NCI-H1417 treated with DMSO at 0.1 percent for 48 hours (cell line): Measurements from ENCODE around the gene CLMP.
A peak's percentile ranks its signal among the peaks of the same experiment; 100 is the strongest.

Source experiments
- DNase-seq: peaks from one replicate; lab custom pipeline; 2025; lab: John Stamatoyannopoulos, UW

CLMP gene

DNA sequence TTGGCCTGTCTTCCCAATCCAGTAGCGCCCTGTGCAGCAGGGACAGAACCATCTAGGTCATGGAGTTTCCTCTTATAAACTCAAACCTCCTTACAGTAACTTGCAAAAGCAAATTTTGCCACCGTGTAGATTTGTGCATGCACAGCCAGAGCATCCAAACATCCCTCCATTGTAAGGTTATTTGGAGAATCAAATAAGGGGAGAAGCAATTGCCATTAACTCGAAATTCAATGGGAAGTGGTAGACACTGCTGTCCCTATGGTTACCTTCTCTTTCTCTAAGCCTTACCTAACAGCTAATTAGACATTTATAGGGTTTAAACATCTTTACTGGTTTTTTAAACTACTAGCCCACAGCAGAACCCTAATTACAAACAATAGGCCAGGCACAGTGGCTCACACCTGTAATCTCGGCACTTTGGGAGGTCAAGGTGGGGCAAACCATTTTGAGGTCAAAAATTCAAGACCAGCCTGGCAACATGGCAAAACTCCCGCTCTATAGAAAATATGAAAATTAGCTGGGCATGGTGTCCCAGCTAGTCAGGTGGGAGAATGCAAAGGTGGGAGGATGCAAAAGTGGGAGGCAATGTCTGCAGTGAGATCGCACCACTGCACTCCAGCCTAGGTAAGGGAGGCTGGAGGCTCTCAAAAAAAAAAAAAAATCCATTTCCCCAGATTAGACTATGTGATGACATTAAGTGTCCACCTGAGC is 139.7 kb downstream of the CLMP start:
- DNase-seq = no peak

DNA sequence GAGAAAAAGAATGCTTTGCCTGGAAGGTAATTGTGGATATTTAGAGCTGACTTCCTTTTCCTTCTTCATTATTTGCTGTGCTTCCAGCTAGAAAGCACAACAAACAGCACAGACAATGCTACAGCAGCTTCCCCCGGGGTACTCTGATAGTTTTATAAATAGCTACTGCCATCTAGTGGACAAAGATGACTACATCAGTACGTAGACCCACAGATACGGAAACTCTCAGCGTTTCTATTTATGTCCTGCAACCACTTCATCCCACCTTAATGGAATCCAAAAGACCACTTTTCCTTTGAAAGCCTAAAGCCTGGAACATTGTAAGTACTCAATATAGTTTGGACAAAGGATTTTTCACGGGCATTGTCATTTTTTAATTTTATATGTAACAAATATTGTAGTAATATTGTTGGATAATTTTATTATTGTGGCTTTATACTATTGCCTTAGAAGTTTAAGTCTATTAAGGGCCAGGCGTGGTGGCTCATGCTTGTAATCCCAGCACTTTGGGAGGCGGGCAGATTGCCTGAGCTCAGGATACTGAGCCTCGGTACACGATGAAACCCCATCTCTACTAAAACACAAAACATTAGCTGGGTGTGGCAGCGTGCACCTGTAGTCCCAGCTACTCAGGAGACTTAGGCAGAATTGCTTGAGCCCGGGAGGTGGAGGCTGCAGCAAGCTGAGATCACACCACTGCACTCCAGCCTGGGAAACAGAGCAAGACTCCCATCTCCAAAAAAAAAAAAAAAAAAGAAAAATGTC is 140.6 kb downstream of the CLMP start:
- peak; percentile 70 for DNase-seq

DNA sequence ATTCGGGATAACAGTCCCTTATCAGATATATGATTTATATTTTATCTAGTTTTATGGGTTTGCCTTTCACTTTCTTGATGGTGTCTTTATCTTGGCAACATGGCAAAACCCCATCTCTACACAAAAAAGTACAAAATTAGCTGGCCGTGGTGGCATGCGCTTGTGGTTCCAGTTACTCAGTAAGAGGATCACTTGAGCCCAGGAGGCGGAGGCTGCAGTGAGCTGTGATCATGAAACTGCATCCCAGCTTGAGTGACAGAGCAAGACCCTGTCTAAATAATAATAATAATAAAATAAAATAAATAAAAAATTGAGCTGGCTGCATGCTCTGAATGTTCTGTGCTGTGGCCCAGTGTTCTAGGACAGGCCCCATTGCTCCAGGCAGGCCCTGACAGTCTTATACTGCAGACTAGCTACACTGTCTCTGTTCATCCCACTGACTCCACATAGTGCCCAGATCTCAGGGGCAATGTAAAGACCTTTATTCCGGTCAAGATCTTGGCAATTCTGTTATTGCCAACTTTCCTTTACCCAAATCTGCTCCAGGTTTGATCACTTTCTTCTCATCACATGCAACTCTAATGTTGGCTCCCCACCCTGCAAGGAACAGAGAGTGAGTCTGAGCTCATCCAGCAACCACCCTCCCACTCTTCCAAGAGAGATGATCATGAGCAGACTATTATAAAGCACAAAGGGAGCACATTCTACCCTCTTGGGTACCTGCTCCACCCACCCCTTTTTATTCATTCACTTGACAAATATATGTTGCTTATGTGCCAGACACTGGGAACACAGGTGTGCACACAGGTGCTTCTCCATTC is 141.9 kb downstream of the CLMP start:
- no peak for DNase-seq

DNA sequence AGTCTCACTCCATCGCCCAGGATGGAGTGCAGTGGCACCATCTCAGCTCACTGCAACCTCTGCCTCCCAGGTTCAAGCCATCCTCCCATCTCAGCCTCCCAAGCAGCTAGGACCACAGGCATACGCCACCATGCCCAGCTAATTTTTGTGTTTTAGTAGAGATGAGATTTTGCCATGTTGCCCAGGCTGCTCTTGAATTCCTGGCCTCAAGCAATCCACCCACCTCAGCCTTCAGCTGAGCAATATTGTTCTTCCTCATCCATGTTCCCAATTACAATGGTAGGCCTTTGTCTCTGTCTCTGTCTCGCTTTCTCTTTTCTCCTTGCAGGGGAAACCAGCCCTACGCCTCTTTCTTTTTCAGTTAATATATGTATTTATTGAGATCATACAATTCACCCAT is 143.4 kb downstream of the CLMP start:
- no peak for DNase-seq

DNA sequence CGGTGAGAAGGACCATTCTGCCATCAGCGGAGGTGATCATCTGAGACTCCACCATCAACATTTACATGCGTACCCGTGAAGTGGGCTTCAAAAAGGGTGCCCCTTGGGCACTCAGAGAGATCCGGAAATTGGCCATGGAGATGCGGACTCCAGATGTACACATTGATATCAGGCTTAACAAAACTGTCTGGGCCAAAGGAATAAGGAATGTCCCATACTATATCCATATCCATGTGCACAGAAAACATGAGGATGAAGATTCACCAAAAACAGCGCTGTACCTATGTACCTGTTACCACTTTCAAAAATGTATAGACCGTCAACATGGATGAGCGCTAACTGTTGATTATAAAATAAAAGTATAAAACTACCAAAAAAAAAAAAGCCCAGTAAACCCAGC is 143.9 kb downstream of the CLMP start:
- no peak for DNase-seq

DNA sequence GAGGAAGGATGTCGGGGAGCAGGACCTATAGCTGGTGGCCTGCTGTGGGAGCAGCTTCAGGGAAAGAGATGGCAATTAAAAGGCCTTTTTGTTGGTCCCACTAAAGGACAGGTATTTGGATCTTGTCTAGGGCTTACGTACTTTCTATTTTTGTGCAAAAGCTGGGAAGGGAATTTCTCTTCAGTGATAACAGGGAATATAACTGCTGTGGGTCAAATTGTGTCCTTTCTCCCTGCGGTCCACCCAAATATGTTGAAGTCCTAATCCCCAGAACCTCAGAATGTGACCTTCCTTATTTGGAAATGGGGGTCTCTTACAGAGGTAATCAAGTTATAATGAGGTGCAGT is 147.1 kb downstream of the CLMP start:
- DNase-seq = no peak

DNA sequence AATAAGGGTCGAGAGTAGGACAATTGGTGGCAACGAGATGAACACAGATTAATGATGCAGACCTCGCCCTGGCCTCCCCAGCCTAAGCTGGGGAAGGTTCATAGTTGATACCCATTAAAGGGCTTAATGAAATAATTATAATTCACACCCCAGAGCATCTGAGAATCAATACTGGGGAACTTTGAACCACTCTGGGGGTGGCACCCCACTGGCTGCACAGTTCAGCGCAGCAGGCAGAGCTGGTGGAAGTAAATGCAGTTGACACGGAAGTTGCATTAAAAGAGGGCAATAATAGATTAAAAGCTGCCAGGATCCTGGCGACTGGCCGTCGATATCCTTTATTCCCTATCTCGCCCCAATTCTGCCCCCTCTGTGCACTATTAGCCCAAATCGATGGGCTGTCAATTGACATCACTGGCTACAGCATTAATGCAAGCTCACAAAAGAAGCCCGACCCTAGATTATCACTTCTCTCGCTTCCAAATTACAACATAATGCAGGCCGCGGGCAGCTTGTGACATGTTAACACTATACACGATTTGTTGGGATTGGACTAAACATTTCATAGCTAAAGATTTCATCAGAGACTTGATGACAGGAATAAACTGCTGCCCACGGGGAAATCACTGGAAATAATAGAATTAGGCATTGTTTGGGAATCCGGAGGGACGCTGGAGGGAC is 147.6 kb downstream of the CLMP start:
- DNase-seq = no peak

DNA sequence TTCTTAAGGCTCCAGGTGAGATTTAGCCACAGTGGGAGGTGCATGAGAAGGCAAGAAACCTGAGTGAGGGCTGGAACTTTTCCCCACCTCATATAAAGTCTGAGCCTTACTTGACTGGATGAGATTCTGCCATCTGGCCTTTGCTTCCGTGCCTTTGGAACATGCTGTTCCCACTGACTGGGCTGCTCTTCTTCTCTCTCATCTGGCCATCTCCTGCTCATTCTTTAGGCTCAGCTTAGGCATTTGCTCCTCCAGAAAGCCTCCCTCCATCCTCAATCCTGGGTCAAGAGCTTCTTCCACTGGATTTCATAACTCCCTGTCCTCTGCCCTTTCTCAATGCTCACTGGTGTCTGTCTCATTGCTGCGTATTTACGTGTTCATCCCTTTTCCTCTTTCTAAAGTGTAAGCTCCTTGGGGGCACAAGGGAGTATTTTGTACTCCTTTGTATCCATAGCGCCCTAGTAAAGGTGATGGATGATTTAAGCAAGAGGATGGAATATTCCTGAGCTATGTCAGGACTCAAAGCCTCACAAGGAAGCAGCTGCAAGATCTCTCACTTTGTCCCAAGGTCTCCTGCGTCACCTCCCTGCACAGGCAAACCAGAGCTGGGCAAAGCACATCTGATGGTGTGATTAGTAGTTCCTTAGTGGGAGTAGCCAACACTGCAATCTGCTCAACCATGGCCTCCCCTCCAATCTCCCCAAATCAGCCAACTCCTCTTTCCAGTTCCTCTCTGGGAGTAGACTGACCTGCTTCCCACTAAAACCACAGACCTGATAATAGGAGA is 148.4 kb downstream of the CLMP start:
- DNase-seq = no peak

DNA sequence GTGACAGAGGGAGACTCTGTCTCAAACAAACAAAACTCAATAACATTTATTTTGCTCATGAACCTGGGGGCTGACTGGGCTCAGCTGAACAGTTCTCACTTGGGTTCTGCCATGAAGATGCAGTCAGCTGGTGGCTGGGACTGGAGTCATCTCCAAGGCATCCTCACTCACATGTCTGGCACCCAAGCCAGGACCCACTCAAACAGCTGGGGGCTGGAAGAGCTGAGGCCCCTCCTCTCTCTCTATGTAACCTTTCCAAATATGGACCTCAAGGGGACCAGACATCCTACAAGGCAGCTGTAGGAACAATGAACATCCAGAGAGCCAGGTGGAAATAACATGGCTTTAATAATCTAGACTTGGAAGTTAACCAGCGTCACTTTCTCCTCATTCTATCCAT is 149.9 kb downstream of the CLMP start:
- DNase-seq = no peak

DNA sequence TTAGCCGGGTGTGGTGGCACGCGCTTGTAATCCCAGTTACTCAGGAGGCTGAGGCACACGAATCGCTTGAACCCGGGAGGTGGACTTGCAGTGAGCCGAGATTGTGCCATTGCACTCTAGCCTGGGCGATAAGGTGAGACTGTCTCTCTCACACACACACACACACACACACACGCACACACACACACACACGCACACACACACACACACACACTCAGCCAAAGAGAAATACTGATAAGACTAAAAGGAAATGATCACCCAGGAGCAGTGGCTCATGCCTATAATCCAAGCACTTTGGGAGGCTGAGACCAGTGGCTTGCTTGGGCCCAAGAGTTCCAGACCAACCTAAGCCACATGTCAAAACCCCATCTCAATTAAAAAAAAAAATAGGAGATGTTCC is 153.9 kb downstream of the CLMP start:
- no peak for DNase-seq

DNA sequence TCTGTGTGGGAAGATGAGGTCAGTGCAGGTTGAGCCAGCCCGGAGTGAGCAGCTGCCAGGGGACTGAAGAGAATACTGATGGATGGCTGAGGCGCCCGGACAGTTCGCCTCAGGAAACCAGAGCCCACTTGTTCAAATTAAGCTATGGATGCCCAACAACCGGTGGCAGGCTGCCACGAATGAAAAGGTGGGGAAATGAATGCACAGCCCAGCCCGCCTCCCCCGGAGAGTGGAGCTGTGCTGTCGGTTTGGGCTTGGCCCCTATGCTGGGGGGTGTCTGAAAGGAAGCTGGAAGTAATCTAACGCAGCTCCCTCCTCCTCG is 155.0 kb downstream of the CLMP start:
- DNase-seq = no peak

DNA sequence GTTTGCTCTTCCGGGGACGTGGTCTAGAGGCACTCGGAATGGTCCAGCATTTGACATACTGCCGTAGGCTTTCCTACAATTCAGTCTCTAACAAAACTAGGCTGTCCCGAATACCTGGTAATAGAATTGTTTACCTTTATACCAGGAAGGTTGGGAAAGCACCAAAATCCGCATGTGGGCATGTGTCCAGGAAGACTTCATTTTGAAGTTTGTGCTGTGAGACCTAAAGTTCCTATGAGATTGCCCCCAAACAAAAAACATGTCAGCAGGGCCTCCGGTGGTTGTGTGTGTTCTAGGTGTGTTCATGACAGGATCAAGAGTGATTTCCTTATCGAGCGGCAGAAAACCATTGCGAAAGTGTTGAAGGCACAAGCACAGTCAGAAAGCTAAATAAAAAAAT is 159.2 kb downstream of the CLMP start:
- DNase-seq = no peak

DNA sequence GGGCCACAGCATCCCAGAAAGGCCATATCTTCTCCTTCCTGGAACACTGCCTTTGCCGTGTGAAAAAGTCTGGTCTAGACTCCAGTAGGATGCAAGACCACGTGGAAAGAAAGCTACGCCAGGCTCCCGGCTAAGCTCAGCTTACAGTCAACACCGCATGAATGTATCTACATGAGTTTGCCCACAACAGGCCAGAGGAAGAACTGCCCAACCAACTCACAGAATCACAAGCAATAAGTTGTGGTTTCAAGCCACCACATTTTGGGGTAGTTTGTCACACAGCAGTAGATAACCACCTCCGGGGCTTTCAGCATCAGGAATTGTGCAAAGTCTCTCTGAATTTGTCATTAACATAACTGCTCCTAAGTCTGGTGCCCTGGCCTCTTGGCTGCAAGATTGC is 160.5 kb downstream of the CLMP start:
- no peak for DNase-seq

DNA sequence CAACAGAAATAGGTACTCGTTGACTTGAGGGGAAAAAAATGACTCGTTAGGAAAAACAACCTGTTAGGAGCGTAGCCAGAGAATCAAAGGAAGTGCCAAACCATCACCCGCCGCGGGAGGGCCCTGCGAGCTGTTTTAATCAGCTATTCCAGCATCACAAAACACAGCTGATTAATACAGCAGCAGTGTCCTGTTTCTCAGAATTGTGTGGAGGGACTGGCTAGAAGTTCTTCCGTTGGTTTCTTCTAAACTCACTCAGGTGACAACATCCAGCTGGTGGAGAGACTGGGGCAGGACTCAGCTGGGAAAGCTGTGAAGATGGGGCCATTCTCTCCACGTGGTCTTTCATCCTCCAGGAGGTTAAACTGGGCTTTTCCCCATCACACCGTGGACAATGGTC is 161.2 kb downstream of the CLMP start:
- no peak for DNase-seq

DNA sequence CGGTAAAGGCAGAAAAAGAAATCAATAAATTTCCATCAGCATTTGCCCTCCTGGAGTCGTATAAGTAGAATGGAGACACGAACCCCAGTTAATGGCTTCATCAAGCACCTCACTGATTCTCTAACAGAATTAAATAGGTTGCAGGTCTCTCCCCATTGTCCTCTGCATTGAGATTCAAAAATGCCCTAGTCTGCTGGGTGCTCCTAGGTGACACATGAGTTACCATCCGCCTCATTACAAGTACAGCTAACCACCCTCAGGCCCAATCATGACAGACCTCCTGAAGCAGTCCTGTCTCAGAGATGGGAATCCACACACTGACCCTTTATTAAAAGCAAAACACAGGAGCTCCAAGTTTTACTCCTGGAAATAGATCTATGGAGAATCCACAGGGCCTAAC is 164.5 kb downstream of the CLMP start:
- DNase-seq = no peak

DNA sequence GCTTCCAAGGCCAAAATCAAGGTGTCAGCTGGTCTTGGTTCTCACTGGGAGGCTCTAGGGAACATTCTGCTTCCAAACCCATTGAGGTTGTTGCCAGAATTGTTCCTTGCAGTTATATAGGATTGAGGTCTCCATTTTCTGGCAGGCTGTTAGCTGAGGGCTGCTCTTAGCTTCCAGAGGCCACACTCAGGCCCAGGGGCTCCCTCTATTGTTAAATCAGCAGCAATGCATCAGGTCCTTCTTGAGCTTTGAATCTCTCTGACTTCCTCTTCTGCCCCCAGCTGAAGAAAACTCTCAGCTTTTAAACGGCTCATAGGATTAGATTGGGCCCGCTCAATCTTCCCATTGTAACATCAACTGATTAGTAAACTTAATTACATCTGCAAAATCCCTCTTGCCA is 174.1 kb downstream of the CLMP start:
- DNase-seq = no peak
